Neural cell (in vitro differentiated cells): ENCODE results near the gene TXNDC11.

Source experiments
- CTCF ChIP-seq: fragments of 450-650 bp; IDR thresholded peaks from 2 replicates; pipeline ENCODE4 v1.5.1; 2014; ENCODE audit warnings: antibody characterized with exemption, mild to moderate bottlenecking, moderate library complexity; ENCODE audit not compliant: poor library complexity, severe bottlenecking
- EP300 ChIP-seq: fragments of 450-650 bp; conservative IDR thresholded peaks from 2 replicates; pipeline ENCODE4 v1.6.1; 2014; ENCODE audit warnings: antibody characterized with exemption, mild to moderate bottlenecking, moderate library complexity; ENCODE audit not compliant: poor library complexity, severe bottlenecking
- EZH2 ChIP-seq: fragments of 200-600, 300-800 bp; shearing (Covaris generic), sonication (generic); IDR thresholded peaks from 2 replicates; pipeline ENCODE4 v1.6.1; 2014; ENCODE audit warnings: antibody characterized with exemption, low read length, borderline replicate concordance, mild to moderate bottlenecking; ENCODE audit not compliant: insufficient read depth, poor library complexity, severe bottlenecking
- MXI1 ChIP-seq: fragments of 450-650 bp; conservative IDR thresholded peaks from 2 replicates; pipeline ENCODE4 v1.6.1; 2014; ENCODE audit warnings: antibody characterized with exemption, mild to moderate bottlenecking; ENCODE audit not compliant: poor library complexity, severe bottlenecking
- POLR2AphosphoS5 ChIP-seq: IDR thresholded peaks from 2 replicates; pipeline ENCODE4 v1.6.1; 2012
- RAD21 ChIP-seq: fragments of 450-650 bp; conservative IDR thresholded peaks from 2 replicates; pipeline ENCODE4 v1.6.1; 2014; ENCODE audit warnings: antibody characterized with exemption, mild to moderate bottlenecking, moderate library complexity
- REST ChIP-seq: IDR thresholded peaks from 2 replicates; pipeline ENCODE4 v1.6.1; 2012; ENCODE audit warnings: borderline replicate concordance
- TAF1 ChIP-seq: IDR thresholded peaks from 2 replicates; pipeline ENCODE4 v1.6.1; 2012; ENCODE audit warnings: low read depth

- TF ChIP-seq RAD21 (no peak), CTCF (no peak), EP300 (no peak), EZH2 (no peak), POLR2AphosphoS5 (no peak), MXI1 (no peak), TAF1 (no peak), REST (no peak)
Observed at GRCh38 chr16:11706180-11706742, 36.4 kb downstream of the TXNDC11 start.
